ENCODE measurements around the gene MPHOSPH8.

Gene MPHOSPH8, protein sequence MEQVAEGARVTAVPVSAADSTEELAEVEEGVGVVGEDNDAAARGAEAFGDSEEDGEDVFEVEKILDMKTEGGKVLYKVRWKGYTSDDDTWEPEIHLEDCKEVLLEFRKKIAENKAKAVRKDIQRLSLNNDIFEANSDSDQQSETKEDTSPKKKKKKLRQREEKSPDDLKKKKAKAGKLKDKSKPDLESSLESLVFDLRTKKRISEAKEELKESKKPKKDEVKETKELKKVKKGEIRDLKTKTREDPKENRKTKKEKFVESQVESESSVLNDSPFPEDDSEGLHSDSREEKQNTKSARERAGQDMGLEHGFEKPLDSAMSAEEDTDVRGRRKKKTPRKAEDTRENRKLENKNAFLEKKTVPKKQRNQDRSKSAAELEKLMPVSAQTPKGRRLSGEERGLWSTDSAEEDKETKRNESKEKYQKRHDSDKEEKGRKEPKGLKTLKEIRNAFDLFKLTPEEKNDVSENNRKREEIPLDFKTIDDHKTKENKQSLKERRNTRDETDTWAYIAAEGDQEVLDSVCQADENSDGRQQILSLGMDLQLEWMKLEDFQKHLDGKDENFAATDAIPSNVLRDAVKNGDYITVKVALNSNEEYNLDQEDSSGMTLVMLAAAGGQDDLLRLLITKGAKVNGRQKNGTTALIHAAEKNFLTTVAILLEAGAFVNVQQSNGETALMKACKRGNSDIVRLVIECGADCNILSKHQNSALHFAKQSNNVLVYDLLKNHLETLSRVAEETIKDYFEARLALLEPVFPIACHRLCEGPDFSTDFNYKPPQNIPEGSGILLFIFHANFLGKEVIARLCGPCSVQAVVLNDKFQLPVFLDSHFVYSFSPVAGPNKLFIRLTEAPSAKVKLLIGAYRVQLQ

DNA sequence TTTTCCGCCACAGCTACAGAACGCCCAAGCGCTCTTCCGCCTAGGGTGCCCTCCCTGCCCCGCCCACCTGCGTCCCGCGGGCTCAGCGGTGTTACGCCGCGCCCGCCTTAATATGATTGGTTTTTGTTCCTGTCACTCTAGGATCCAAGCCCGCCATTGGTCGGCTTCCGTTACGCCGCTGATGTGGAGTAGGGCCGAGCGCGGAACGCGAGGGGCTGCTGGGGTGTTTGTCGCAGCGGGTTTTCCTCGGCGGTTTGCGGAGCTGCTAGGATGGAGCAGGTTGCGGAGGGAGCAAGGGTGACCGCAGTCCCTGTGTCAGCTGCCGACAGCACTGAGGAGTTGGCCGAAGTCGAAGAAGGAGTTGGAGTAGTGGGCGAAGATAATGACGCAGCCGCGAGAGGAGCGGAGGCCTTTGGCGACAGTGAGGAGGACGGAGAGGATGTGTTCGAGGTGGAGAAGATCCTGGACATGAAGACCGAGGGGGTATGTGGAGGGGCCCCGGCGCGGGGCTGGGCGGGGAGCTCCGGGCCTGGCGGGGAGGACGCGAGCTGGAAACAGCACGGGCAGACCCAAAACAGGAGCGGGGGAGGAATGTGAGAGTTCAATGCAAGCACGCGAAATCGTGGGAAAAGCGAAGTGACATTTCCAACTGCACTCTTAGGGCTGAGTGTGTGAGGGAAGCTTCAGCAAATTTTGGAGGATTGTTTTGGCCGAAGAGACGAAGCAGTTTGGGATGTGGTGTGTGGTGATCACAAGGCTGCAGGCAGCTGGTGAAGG lies at the start of gene MPHOSPH8:
MPHOSPH8 (plus strand) TSS at position 181 of the 777 bp plus-strand sequence; CDS start at position 271, 90 bp downstream.
- peak; percentile 97 for DNase-seq

DNA sequence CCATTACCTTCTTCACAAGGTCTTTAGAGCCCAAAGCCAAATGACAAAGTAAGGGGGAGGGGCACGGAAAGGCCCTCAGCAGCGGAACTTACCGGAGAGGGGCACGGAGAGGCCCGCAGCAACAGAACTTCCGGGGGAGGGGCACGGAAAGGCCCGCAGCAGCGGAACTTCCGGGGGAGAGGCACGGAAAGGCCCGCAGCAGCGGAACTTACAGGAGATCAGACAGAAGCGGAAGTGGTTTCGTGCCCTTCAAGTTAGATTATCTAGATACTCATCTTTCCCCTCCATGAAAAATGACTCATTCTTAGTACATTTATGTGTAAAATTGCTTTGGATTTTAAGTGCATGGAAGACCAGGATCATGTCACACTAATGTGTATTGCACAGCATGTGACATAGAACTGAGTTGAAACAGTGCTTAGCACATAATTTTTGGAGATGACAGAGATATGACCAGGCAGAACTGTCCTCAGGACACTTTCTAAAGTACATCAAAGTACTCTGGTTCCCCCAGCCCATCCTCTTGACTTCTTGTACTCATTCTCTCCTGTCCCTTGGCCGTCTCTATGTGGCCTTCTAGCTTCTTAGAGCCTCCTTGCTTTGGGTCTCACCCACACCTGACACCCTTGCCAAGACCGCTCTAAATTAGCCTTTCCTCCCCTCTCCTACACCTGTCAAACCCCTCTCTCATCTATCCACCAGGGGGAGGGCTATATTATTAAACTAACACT lies 46.4 kb upstream of the MPHOSPH8 start:
- DNase-seq = peak; percentile 92

- no peak for DNase-seq
Measured at GRCh38 chr13:19587635-19588300, 45.7 kb upstream of the MPHOSPH8 start.

DNA sequence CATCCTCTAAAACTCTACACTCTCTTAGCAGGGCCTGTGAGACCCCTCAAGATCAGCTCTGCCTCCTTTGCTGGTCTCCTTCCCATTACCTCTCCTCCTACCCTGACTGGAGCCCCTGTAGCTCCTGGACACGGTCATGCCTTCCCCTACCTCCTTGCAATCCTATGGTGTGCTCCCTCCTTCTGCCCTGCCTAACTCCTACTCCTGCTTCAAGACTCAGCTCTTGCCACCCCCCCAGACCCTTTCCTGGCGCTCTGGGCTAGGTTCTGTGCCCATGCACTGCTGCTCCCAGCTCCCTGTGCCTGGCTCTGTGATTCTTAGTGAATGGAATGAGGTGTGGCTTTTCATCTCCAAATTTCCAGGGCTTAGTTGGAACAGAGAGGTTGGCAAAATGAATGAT lies 44.1 kb upstream of the MPHOSPH8 start:
- no peak for DNase-seq

- no peak for DNase-seq
Measured at GRCh38 chr13:19590423-19590822, 43.0 kb upstream of the MPHOSPH8 start.

- DNase-seq = no peak
Measured at GRCh38 chr13:19591864-19592263, 41.6 kb upstream of the MPHOSPH8 start.

DNA sequence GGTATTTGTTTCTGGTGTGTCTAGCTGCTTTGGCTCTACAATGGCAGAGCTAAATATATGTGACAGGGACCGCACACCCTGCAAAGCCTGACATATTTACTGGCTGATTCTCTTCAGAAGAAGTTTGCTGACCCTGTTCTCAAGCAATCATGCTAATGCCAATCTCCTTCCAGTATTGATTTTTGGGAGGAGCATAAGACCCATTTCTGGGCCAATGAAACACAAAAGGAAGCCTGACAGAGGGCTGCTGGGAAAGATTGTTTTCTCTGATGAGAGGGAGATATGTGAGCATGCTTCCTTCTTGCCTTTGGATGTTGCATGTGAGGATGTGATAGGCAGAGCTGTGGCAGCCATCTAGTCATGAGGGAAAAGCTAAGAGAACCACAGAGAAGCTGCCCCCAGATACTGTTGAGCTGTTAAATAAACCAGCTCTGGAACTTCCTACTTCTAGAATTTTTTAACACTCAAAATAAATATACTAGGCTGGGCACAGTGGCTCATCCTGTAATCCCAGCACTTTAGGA lies 40.7 kb upstream of the MPHOSPH8 start:
- DNase-seq = no peak

DNA sequence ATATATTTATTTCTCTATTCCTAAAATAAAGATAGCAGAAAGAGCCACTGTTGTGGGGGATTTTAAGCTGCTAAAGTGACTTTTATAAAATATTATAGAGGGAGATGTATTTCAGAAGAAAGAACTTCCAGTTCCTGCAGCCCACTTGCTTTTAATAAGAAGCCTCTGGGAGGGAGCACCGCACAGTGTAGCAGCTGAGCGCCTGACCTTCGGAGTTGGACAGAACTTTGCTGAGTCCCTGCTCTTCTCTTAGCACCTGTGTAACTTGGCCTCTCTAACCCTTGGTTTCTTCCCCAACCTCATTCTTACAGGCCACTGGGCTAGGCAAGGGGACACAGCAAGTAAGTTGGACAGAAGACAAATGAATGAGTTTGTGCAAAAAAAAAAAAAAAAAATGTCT lies 37.4 kb upstream of the MPHOSPH8 start:
- no peak for DNase-seq

DNA sequence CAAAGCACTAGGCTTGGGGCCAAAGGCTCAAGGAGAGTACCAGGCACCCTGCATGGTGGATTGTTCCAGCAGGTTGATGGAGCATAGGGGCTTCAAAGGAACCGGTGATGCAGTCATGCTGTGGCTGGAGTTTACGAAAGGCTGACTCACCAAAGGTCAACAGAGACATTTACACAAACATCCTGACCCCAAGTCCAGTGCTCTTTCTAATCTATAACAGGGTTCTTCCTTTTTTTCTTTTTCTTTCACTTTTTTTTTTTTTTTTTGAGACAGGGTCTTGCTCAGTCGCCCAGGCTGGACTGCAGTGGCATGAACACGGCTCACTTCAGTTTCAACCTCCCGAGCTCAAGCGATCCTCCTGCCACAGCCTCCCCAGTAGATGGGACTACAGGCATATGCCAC lies 36.5 kb upstream of the MPHOSPH8 start:
- DNase-seq = no peak

DNA sequence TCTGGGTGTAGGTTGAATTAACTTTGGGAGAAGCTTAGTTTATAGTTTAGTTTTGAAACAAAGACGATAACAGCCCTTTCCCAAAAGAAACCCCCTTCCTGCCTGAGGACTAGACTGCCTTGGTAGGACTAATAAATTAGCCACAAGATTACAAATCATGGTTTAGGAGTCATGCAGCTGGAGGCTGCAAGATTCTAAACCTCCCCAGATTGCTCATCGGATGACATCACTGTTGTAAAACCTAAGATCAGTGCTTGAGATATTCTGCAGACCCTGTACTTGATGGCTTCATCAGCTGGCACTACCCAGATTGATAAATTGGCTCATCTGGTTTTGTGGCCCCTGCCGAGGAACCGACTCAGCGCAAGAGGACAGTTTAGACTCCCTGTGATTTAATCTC lies 35.9 kb upstream of the MPHOSPH8 start:
- DNase-seq = no peak

DNA sequence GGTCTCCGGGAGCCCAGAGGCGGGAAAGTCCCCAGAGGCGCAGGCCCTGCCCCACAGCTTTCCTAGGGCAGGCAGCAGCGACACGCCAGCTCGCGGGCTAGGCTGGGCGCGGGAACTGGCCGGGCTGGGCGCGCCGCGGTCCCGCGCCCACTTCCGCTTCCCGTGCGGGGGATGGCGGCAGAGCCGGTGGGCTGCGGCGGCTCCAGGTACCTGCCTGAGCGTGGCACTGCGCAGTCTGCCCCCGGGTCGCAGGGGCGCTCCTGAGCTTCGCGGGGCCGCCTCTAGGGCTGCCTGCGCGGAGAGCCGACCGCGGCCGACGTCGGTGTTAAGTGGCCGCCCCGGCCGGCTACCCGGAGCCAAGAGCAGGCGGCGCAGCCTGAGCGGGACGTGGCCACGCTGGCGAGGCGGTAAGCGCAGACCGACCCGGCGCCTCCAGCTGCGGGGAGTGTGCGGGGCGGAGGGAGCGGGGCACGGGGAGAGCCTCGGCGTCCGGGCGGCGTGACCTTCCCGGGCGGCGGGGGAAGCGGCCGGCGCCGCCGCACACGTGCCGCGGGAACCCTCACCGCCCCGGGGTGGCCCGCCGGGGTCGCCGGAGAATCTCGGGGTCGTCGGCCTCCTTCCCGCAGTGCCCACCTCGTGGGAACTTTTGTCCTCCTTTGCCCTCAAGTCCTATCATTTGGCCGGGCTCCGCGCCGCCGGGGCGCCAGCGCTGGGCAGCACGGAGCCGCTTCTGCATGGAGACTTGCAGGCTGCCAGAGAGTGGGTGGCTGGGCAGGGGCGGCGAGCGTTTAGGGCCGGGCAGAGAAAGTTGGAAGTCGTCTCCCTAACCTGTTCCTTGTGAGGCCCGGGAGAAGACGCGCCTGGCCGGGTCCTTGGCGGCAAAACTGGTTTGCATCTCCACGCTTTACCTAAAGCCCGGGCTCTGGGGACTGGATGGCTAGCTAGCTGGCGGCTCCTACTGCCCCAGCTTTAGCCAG lies 31.4 kb upstream of the MPHOSPH8 start:
- peak; percentile 71 for DNase-seq

- no peak for DNase-seq
Measured at GRCh38 chr13:19604306-19604705, 29.2 kb upstream of the MPHOSPH8 start.

DNA sequence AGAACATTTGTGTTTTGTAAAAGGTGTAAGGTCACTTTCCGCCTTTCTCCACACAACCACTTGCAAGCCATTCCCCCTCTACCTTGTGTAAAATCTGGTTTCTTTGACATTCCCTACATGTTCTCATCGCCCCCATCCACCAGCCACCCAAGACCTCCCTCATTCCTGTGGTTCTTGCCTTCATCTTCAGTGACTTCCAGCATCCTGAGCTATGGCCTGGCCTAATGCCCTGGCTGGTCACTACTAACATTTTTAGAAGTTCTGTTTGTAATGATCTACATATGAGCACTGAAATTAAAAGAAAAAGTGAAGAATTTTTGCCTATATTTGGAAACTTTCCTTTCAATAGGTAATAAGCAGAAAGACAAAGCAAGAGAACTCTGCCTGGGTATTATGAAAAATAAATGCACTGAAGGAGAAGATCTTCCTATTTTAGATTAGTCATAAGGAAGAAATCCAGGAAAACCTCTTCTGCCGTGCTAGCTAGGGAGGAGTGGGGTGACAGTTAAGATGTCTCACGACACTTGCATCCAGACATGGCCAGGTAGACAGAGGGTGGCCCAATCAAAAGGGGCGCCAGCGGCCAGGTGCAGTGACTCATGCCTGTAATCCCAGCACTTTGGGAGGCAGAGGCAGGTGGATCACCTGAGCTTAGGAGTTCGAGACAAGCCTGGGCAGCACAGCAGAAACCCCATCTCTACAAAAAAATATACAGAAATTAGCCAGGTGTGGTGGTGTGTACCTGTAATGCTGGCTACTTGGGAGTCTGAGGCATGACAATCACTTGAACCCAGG lies 28.1 kb upstream of the MPHOSPH8 start:
- DNase-seq = no peak

DNA sequence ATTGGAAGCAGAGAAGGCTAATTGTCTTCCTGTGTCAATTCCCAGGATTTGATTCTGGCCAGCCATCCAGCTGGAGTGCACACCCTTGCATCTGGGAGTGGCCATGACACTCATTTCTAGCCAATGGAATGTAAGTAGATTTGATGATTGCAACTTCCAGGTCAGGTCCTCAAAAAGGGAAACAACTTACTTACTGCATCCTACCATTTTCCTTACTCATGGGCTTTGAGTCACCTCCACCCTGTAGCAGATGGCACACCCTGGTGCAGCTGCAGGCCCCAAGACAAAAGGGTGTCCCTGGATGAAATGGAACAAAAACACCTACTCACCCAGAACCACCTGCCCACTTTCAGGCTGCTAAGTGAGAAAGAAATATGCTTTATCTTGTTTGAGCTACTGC lies 27.3 kb upstream of the MPHOSPH8 start:
- no peak for DNase-seq

- DNase-seq = no peak
Measured at GRCh38 chr13:19606737-19607136, 26.7 kb upstream of the MPHOSPH8 start.

DNA sequence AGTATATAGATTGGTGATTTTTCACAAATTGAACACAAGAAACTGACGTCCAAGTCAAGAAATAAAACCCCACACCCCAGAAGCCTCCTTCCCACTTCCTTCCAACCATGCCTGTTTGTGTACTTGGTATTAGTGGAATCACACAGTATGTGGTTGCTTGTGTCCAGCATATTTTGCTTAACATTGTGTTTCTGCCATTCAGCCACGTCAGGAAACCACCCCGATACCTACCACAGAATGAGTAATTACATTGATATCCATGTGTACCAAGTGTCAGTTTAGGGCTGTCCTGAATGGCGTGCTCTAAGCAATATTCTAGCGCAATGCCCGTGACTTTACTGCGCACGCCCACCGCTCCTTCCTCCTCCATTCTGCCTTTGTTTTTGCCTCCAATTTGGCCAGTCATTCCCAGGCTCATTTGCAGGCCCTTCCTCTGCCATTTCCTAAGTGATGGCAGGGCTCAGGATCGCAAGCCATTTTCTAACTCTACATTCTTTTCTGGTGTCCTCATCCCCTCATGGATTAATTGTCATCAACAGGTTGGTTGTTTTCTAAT lies 25.9 kb upstream of the MPHOSPH8 start:
- no peak for DNase-seq

GRCh38 chr13:19618977-19619376 lies 14.5 kb upstream of the MPHOSPH8 start:
- no peak for DNase-seq

DNA sequence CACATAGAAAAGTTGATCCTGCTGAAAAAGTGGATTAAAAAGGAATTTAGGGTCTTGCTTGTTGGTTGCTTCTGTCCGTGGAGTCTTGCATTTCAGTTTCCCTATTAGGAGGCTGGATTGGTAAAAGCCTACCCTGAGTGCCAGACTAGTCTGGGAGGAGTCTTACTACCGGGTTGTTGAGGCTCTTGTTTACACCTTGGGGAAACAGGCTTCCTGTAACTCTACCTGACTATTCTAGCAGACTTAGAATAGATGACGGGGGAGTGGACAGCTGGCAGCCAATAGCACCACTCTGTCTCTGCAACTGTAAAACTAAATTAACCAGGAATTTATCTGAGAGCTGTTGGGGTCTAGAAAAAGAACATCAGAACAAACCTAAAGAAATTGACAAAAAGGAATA lies 11.3 kb upstream of the MPHOSPH8 start:
- no peak for DNase-seq

GRCh38 chr13:19624265-19624664 lies 9.2 kb upstream of the MPHOSPH8 start:
- no peak for DNase-seq
